Inflammatory macrophage (primary cell): ENCODE measurements around the gene MSI1.

Experiments used
- DNase-seq, 2 donors: peaks; one replicate each; pipeline ENCODE4 v3.0.0-alpha.2; 2020 to 2022

Gene MSI1

DNA sequence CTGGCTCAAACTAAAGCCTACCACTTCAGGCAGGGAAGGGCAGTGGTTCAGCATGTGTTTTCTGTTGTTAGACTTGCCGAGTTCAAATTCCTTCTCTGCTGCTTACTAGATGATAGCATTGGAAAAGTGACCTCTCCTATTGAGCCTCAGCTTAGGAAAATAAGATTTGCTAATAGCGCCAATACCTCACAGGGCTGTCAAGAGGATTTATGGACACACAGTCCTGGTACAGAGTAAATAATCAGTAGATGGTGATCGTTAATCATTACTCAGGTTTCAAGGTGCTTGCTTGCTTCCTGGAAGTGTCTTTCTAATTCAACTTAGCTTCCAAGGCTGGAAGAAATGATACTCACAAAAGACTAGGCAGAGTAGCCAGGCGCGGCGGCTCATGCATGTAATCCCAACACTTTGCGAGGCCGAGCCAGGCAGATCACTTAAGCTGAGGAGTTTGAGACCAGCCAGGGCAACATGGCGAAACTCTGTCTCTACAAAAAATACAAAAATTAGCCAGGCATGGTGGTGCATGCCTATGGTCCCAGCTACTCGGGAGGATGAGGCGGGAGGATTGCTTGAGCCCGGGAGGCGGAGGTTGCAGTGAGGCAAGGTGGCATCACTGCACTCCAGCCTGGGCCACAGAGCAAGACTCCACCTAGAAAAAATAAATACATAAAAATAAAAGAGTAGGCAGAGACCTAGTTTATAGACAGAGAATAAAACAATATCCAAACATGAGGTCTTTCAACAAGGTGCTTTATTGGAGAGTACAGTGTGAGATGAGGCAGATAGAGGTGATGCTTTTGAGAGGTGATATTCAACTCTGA, 47.4 kb downstream of the MSI1 start:
- DNase-seq = no peak

DNA sequence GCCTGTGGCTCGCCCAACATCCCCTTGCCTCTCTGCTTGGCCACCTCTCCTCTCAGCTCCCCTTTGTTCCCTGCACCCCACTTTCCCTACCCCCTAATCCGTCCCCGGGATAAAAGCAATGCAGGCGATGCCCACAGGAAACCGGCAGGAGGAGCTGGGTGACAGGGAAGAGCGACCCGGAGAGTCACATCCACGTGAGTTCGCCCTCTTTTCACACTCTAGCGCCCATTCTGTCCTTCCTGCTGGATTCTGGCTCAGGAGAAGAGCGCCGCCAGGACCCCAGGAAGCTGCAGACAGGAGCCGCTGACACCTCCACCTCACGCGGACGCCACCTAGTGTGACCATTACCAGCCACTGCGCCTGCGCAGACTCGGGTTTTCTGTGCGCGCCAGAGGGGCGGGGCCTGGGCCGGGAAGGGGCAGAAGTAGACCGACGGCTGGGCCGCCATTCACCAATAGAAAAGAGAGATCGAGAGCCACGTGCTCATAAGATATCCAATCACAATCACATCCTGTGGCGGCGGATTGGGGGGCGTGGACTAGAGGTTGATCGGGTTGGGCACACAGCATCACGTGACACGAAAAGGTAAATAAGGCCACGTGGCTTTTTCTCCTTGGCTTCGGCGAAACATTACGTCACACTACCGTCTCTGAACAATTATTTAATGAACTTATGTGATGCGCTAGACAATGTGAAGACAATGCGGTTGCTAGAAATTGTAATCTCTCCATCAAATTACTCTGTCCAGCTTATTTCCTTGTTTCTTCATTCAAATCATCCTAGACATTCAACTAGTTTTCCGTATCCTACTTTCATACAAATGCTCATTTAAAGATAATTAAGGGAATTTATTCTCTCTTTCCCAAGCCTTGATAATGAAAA, 51.5 kb downstream of the MSI1 start:
- DNase-seq = peak; percentile 99 to 100

- peak in 1 of 2 donors; percentile 6 for DNase-seq
These were observed 52.2 kb downstream of the MSI1 start for GRCh38 chr12:120316798-120317223.

- DNase-seq = no peak
These were observed 54.7 kb downstream of the MSI1 start for GRCh38 chr12:120314220-120314619.

DNA sequence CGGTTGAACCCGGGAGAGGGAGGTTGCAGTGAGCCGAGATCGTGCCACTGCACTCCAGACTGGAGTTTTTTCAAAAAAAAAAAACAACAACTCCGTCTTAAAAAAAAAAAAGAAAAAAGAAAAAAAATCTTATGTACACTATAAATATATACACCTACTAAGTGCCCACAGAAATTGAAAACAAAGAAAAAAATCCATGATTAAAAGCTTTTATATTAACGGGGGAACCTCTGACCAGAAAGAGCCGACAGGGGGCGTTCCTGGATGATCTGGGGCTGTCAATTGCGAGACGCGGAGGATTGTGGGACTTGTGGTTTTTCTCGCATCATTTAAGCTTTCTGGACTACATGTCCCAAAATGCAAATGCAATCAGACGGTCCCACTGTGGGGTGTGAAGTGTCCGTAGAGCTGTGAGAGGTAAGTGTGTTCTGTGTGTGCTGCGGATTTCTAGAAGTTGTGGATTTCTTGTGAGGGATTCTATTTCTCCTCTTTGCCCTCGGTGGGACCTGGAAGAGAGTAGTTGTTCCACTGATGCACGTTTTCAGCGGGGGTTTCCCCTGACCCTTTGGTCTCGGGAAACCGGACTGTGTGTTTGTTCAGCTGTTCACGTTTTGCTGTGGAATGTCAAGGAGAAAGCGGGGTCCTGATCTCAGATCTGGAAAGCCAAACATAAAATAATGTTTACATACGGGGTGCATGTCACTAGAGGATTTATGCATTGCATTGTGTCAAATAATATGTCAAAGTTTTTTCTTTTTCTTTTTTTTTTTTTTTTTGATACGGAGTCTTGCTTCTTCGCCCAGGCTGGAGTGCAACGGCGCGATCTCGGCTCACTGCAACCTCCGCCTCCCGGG, 66.8 kb downstream of the MSI1 start, which contains the start of gene SIRT4:
SIRT4 (plus strand) TSS at position 360 of the 854 bp plus-strand sequence. CDS start 1,241 bp downstream, outside the sequence.
- DNase-seq = peak; percentile 94

DNA sequence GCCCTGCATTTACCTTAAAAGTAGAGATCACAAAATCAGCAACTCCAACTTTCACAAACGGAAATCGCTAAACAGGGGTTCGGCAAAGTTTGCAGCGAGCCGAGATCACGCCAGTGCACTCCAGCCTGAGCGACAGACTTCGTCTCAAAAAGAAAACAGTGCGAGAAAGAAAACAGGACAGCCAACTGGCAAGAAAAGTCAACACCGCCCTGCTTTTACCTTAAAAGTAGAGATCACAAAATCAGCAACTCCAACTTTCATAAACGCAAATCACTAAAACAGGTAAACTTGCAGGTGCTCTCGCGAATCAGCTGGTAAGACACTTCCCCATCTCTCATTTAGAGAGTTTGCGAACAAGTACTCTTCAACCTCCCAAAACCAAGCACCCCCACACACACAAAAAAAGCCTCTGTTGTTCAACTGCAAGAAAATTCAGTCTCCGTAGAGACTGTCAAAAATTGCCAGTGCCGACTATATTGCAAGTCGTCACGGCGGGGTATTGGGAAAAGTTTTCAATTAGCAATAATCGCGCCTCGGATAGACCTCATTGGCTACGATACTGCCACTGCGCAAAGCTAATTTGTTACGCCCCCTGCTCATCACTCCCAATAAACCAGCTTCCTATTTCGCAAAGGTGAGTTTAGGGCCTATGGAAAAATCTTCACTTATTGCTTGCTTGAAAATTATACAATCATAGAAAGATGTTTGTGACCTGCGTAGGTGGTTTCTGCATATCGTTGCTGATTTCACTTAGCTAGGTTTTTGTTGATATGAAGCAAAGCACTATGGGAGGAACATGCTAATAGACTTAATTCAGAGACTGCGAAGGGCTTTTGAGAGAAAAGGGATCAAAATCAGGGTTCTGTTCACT, 76.1 kb downstream of the MSI1 start, which contains the start of gene RNU4-1:
RNU4-1 (minus strand) TSS at position 577 of the 871 bp plus-strand sequence.
- DNase-seq = peak; percentile 94 to 97

GRCh38 chr12:120292411-120292660, 76.6 kb downstream of the MSI1 start:
- no peak for DNase-seq
